Measurements from ENCODE around the gene PIK3C3. TPM values are rescaled to one million over a fixed set of nuclear protein-coding genes. Genes with fewer than 3 reads are reported as not detected.

Gene PIK3C3
- total and polyA plus RNA-seq, 11 donors, result 9.5 to 44.3 (median 28.2) TPM

GRCh38 chr18:41940506-41941215 lies 14.4 kb upstream of the PIK3C3 start:
- 53 to 65% (median 57%) methylated on average over 6 of the region's 6 CpGs for whole genome bisulfite sequencing, 4 donors
- no peak for DNase-seq
- Histone ChIP-seq H3K27me3 (peaks cover 0 to 25% (median 5%) of the 10 kb centered on the region in 9 donors), H3K27ac (no peak overlapping the region), H3K36me3 (no peaks in the 10 kb centered on the region), H3K4me3 (no peak overlapping the region), H3K9me3 (no peaks in the 10 kb centered on the region), H3K4me1 (peaks cover 0 to 12% (median 0%) of the 10 kb centered on the region in 12 donors)
- ATAC-seq, result no peak
- TF ChIP-seq POLR2A (IDR thresholded peaks at IDR 0.05) (no peak), CTCF (IDR thresholded peaks at IDR 0.05) (no peak)
- intact Hi-C loops (cut with DNase I), result no loop called here

- H3K4me1 ChIP-seq, result no peaks in the 10 kb centered on the region
- no peak for TF ChIP-seq POLR2A (IDR thresholded peaks at IDR 0.05)
- no peak for TF ChIP-seq CTCF (IDR thresholded peaks at IDR 0.05)
- H3K36me3 ChIP-seq, result no peaks in the 10 kb centered on the region
- H3K9me3 ChIP-seq, result no peaks in the 10 kb centered on the region
- intact Hi-C loops (cut with DNase I), result no loop called here
- no peak overlapping the region for H3K27ac ChIP-seq
- H3K4me3 ChIP-seq, result no peak overlapping the region
- no peak for DNase-seq
- H3K27me3 ChIP-seq, result peaks cover 0 to 31% (median 7%) of the 10 kb centered on the region in 9 donors
- ATAC-seq, result no peak
- WGBS, 4 donors, result 62 to 74% (median 72%) methylated on average over 2 of the region's 2 CpGs
These were observed 12.8 kb upstream of the PIK3C3 start for GRCh38 chr18:41942254-41942653.

DNA sequence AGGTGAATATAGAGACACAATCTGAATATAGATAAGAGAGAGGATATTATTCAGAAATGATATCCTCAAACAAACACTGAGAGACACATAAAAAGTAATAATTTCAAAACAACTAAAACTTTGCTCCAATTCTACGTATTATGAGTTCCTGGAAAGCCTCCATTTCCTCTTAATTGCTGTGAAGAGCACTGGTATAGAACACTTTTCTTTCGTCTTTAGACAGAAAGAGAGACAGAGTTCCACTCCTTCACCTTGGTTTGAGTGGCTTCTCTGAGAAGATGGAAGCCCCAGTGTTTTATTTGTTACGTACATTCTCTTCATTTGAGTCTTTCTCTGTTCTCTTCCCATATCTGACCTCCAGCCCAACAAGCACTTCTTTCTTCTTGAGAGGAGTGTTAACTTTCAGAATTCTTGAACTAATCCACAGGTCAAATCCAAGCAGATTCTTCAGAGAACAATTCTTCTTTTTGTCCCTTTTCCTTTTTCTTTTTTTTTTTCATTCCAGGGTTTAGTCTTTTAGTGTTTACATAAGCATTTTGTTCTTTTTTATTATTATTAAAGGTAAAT lies 6.4 kb upstream of the PIK3C3 start:
- Histone ChIP-seq H3K27ac (no peak overlapping the region), H3K27me3 (peaks cover 0 to 31% (median 4%) of the 10 kb centered on the region in 9 donors), H3K4me3 (no peak overlapping the region), H3K9me3 (no peaks in the 10 kb centered on the region), H3K4me1 (no peaks in the 10 kb centered on the region), H3K36me3 (no peaks in the 10 kb centered on the region)
- ATAC-seq (no peak), DNase-seq (no peak)
- WGBS, 4 donors, result 81 to 87% (median 83%) methylated on average over 3 of the region's 3 CpGs
- intact Hi-C loops (cut with DNase I), result no loop called here
- no peak for TF ChIP-seq CTCF (IDR thresholded peaks at IDR 0.05)
- TF ChIP-seq POLR2A (IDR thresholded peaks at IDR 0.05), result no peak

DNA sequence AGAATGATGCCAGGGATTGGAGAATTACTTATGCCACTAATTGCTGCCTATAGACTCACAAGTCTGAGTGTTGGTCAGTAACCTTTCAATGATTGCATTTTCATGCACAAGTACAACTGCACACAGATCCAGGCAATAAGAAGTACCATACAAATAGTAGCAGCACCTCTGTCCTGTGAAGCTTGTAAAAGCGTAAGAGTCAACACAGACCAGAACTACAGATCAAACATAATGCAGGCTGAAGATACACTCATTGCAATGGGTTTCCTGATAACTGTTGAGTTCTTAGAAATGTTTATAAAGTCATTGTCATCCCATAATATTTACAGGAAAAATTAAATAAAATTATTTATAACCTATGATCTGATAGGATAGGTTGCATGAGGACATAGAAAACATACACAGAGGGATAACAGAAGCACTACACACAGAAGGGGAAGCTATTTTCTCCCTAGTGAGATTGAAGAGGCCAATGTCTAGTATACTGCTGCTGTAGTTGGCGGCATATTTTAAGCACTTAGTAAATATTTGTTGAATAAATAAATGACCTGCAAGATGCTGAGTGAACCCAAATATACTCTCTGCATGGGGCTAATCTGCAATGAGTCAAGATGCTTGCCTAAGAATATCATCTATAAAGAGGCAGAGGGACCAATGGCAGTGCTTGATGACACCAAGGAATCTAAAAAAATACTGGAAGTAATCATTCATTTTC lies 5.7 kb upstream of the PIK3C3 start:
- H3K27me3 ChIP-seq, result peaks cover 0 to 24% (median 4%) of the 10 kb centered on the region in 9 donors
- peaks cover 0 to 1% (median 0%) of the 10 kb centered on the region in 12 donors for H3K4me1 ChIP-seq
- no peaks in the 10 kb centered on the region for H3K36me3 ChIP-seq
- no peak for TF ChIP-seq CTCF (IDR thresholded peaks at IDR 0.05)
- TF ChIP-seq POLR2A (IDR thresholded peaks at IDR 0.05), result no peak
- H3K4me3 ChIP-seq, result no peak overlapping the region
- H3K9me3 ChIP-seq, result no peaks in the 10 kb centered on the region
- ATAC-seq (no peak), DNase-seq (no peak)
- WGBS, 4 donors, result 93 to 99% (median 96%) methylated on average over 2 of the region's 2 CpGs
- no peak overlapping the region for H3K27ac ChIP-seq
- intact Hi-C loops (cut with DNase I), result no loop called here

All from heart left ventricle (tissue), 16 donors.